Smooth muscle cell (in vitro differentiated cells): Measurements from ENCODE around the gene MPP3. TPM values are rescaled to one million over a fixed set of nuclear protein-coding genes. Genes with fewer than 3 reads are reported as not detected.

Experiments used
- DNase-seq: peaks from one replicate; lab custom pipeline; 2025; ENCODE audit not compliant: unreplicated experiment; lab: John Stamatoyannopoulos, UW
- H2AFZ ChIP-seq: fragments of 200-600 bp; sonication (generic); 2 replicates; pipeline ENCODE4 v1.6.0; 2016; ENCODE audit warnings: antibody characterized with exemption, low read depth, mild to moderate bottlenecking
- H3F3A ChIP-seq: fragments of 200-600 bp; sonication (generic); 2 replicates; pipeline ENCODE4 v1.6.0; 2017; ENCODE audit warnings: antibody characterized with exemption, low read depth
- H3K27ac ChIP-seq: fragments of 200-600 bp; sonication (generic); 2 replicates; pipeline ENCODE4 v1.5.1; 2016; ENCODE audit warnings: low read depth, mild to moderate bottlenecking
- H3K27me3 ChIP-seq: fragments of 200-600 bp; sonication (generic); 2 replicates; pipeline ENCODE4 v1.6.1; 2016; ENCODE audit warnings: low read depth, mild to moderate bottlenecking
- H3K36me3 ChIP-seq: fragments of 200-600 bp; sonication (generic); 2 replicates; pipeline ENCODE4 v1.5.1; 2016; ENCODE audit warnings: low read depth
- H3K4me1 ChIP-seq: fragments of 200-600 bp; sonication (generic); 2 replicates; pipeline ENCODE4 v1.5.1; 2016; ENCODE audit warnings: low read depth
- H3K4me2 ChIP-seq: fragments of 200-600 bp; sonication (generic); 2 replicates; pipeline ENCODE4 v1.6.0; 2016; ENCODE audit warnings: mild to moderate bottlenecking
- H3K4me3 ChIP-seq: fragments of 200-600 bp; sonication (generic); 2 replicates; pipeline ENCODE4 v1.5.1; 2016; ENCODE audit warnings: mild to moderate bottlenecking
- H3K79me2 ChIP-seq: fragments of 200-600 bp; sonication (generic); 2 replicates; pipeline ENCODE4 v1.6.0; 2016; ENCODE audit warnings: low read depth, mild to moderate bottlenecking
- H3K9ac ChIP-seq: fragments of 200-600 bp; sonication (generic); 2 replicates; pipeline ENCODE4 v1.6.0; 2016; ENCODE audit warnings: low read depth
- H3K9me3 ChIP-seq: fragments of 200-600 bp; sonication (generic); replicated peaks from 2 replicates; pipeline ENCODE4 v1.5.1; 2016; ENCODE audit warnings: low read depth
- H4K20me1 ChIP-seq: fragments of 200-600 bp; sonication (generic); 2 replicates; pipeline ENCODE4 v1.6.0; 2016; ENCODE audit warnings: low read depth
- WGBS: methylation state at CpG from one replicate; pipeline ENCODE4 v1.1.7; 2016; ENCODE audit warnings: low lambda C conversion rate; 5-methylcytosine and 5-hydroxymethylcytosine counted together
- polyA plus RNA-seq: library from polyadenylated mRNA; unstranded; fragments of >200 nt; fragmentation: Nextera tagmentation; extraction: Ambion mirVana; gene quantifications from 2 replicates; pipeline ENCODE4 v1.2.1, GENCODE V29; 2016
- total RNA-seq: library from RNA; depleted of rRNA; stranded (reverse); fragments of >200 nt; gene quantifications from 2 replicates; pipeline ENCODE4 v1.2.3, GENCODE V29; 2014
- TF ChIP-seq, protein P1 (sequence below): fragments of 200-600 bp; sonication (generic); IDR thresholded peaks from 2 replicates; pipeline ENCODE4 v1.5.1; 2017; ENCODE audit warnings: borderline replicate concordance, mild to moderate bottlenecking, antibody characterized with exemption; ENCODE audit not compliant: insufficient read depth, poor library complexity, severe bottlenecking

MPP3 gene
- total and polyA plus RNA-seq, 2 experiments from 2014 or later: 6.7 to 8.1 TPM

DNA sequence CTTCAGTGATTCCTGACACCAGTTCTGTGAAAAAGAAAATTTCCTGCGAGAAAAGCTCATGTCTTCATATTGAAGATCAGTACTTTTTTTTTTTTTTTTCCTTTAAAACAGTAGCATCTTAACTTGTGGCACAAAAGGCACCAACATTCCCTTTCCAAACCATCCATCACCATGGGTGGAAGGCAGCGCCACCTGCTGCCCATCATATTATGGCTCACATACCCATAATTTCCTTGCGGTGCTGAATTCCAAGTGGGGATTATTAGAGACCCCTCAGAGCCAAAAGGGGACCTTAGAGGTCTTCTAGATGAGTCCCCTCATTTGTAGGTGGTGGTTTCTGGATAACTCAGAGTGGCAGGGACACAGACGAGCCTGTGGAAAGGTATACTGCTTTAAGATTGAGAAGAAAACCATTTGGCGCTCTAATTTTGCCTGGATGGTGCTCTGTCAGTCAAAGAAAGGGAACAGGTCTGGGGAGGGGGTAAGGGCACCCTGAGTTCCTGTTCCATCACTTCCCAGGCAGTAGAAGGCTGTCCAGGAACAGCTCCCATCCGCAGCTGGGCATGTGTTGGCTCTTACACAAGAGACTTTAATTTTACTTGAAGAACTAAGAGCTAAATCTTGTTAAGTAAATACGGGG, 66.4 kb downstream of the MPP3 start:
- H3K27me3 ChIP-seq: no peaks in the 10 kb centered on the region
- DNase-seq: no peak
- WGBS: 60% methylated on average over 7 of the region's 7 CpGs
- TF ChIP-seq, protein P1, sequence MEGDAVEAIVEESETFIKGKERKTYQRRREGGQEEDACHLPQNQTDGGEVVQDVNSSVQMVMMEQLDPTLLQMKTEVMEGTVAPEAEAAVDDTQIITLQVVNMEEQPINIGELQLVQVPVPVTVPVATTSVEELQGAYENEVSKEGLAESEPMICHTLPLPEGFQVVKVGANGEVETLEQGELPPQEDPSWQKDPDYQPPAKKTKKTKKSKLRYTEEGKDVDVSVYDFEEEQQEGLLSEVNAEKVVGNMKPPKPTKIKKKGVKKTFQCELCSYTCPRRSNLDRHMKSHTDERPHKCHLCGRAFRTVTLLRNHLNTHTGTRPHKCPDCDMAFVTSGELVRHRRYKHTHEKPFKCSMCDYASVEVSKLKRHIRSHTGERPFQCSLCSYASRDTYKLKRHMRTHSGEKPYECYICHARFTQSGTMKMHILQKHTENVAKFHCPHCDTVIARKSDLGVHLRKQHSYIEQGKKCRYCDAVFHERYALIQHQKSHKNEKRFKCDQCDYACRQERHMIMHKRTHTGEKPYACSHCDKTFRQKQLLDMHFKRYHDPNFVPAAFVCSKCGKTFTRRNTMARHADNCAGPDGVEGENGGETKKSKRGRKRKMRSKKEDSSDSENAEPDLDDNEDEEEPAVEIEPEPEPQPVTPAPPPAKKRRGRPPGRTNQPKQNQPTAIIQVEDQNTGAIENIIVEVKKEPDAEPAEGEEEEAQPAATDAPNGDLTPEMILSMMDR: peak; percentile 61
- H2AFZ ChIP-seq: no peak overlapping the region
- no peaks in the 10 kb centered on the region for H3K79me2 ChIP-seq
- H3K9ac ChIP-seq: no peak overlapping the region
- no peak overlapping the region for H3K27ac ChIP-seq
- H3K9me3 ChIP-seq: no peaks in the 10 kb centered on the region
- H3K4me3 ChIP-seq: no peak overlapping the region
- H3K4me1 ChIP-seq: no peaks in the 10 kb centered on the region
- H3K4me2 ChIP-seq: no peak overlapping the region
- no peaks in the 10 kb centered on the region for H3K36me3 ChIP-seq
- H3F3A ChIP-seq: no peaks in the 10 kb centered on the region
- H4K20me1 ChIP-seq: no peaks in the 10 kb centered on the region

DNA sequence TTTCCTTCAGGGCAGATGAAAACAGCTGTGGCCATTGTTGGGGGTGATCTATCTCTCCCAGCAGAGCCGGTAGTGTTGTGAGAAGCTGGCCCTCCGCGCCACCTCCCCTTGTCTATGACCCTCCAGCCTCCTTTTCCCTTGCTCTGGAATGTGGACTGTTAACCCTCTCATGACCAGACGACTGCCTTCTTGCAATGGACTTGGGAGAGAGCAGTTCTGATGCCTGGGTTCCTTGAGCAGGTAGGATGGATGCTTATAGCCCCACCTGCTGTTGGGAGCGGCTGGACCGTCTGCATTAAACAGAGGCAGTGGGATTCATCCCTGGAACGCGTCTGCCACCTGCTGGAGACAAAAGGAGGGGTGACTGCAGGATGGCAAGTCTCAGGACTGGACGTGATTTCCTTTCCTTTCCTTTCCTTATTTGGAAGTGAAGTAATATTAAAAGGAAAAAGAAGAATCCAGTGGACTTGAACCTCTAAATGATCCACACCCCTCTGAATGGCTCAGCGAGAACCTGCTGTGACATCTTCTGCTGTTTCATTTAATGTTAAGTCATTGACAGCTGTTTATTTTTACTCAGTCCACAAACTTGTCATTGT, 72.6 kb downstream of the MPP3 start:
- no peak overlapping the region for H3K4me3 ChIP-seq
- H4K20me1 ChIP-seq: no peaks in the 10 kb centered on the region
- 3% methylated on average over 10 of the region's 10 CpGs for WGBS
- no peak overlapping the region for H3K27ac ChIP-seq
- no peak overlapping the region for H2AFZ ChIP-seq
- no peaks in the 10 kb centered on the region for H3K36me3 ChIP-seq
- TF ChIP-seq, protein P1: peak; percentile 99
- H3F3A ChIP-seq: no peaks in the 10 kb centered on the region
- no peak overlapping the region for H3K4me2 ChIP-seq
- H3K4me1 ChIP-seq: no peaks in the 10 kb centered on the region
- H3K9me3 ChIP-seq: no peaks in the 10 kb centered on the region
- no peak overlapping the region for H3K9ac ChIP-seq
- peak; percentile 68 for DNase-seq
- H3K27me3 ChIP-seq: peaks cover 20% of the 10 kb centered on the region
- no peaks in the 10 kb centered on the region for H3K79me2 ChIP-seq

DNA sequence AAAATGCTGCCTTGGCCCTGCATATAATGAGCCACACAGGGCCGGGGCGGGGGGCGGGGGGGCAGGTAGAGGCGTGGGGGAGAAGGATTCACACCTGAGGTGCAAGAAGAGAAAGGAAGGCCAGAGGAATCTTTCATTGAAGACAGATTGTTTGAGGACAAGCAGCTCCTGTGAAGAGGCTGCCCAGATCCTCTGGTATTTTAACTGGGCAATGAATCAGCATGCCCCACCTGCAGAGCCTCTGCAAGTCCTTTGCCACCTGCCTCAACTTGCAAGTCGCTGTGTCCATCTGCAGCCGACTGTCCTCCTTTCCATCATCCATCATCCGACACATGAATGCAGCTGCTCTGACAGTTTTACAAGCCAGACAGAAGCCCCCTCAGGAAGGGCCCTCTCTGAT, 73.1 kb downstream of the MPP3 start:
- Histone ChIP-seq H3K27me3 (peaks cover 25% of the 10 kb centered on the region), H4K20me1 (no peaks in the 10 kb centered on the region), H3K27ac (no peak overlapping the region), H2AFZ (no peak overlapping the region), H3K9ac (no peak overlapping the region), H3K36me3 (no peaks in the 10 kb centered on the region), H3K4me3 (no peak overlapping the region), H3K4me1 (no peaks in the 10 kb centered on the region), H3K9me3 (no peaks in the 10 kb centered on the region), H3F3A (no peaks in the 10 kb centered on the region), H3K4me2 (no peak overlapping the region), H3K79me2 (no peaks in the 10 kb centered on the region)
- WGBS: 53% methylated on average over 7 of the region's 7 CpGs
- TF ChIP-seq, protein P1: no peak
- no peak for DNase-seq
